ENCODE results near the gene VRK1.

The VRK1 gene

DNA sequence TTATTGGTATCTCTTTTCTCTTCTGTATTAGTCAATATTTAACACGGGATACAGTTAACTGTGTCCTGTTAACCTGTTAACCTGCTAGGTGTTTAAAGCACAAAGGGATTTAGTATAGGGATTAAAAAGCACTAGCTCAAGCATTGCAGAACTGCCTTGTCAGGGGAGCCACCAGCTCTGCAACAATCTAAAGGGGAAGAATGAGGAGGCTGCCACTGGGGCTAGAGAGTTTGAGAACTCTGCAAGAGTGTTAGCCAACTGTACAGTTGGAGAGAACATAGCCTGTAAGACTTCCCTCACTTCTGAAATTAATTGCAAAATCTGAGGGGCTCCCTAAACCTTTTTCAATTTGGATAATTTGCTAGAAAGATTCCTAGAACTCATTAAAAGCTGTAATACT is 6.5 kb upstream of the VRK1 start:
- no peak for DNase-seq (ENCODE audit: low read depth in 1 of 2, low spot score in 1 of 2)

DNA sequence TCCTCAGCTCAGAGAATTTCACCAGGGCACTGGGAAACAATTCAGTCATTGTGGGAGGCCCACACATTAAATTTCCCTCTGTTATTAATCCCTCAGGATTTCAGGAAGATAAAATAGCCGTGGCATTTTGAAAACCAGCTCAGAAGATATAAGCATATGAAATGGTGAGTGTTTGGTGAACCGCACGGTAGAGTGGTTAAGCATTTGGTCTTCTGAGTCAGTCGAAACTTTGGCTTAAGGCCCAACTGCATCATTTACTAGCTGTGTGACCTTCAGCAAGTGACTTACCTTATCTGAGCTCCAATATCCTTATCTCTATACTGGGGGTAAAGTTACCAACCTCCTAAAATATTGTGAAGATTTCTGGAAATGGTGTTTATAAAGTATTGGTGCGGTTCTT is 5.2 kb upstream of the VRK1 start:
- no peak for DNase-seq (ENCODE audit: low read depth in 1 of 2, low spot score in 1 of 2)

DNA sequence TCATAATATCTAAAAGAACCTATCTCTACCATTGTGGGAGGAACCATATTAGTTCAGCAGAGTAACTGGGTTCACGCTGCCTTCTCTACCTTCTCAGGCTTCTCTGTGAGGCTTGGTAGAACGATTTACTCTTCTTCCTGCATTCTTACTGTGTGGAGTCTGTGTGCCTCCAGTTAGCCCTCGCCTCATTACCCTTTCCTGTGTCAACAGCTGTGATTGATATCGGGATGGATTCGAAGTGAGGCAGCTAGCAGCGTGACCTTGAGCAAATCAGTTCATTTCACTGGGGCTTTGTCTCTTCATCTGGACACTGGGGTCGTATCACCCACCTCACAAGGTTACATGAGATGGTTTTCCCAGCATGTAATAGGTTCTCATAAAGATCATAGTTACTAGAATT is 4.6 kb upstream of the VRK1 start:
- DNase-seq (ENCODE audit: low read depth in 1 of 2, low spot score in 1 of 2), result no peak

DNA sequence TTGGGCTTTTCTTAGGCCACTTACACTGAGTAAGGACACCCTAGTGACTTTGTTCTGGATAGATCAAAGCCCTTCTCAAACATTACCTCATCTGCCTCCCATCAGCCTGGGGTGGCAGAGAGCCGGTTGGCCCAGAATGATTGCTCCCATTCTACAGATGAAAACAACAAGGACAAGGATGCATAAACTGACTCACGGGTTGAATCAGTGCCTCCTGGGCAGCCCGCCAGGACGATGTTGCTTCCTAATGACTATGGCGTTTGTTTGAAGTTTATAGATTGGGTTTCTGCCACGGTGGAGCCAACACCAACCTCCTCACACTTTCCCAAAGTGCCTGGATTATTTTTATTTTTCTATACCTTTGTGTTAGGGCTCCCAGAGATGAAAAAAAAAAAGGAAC is 3.6 kb upstream of the VRK1 start:
- no peak for DNase-seq (ENCODE audit: low read depth in 1 of 2, low spot score in 1 of 2)

DNA sequence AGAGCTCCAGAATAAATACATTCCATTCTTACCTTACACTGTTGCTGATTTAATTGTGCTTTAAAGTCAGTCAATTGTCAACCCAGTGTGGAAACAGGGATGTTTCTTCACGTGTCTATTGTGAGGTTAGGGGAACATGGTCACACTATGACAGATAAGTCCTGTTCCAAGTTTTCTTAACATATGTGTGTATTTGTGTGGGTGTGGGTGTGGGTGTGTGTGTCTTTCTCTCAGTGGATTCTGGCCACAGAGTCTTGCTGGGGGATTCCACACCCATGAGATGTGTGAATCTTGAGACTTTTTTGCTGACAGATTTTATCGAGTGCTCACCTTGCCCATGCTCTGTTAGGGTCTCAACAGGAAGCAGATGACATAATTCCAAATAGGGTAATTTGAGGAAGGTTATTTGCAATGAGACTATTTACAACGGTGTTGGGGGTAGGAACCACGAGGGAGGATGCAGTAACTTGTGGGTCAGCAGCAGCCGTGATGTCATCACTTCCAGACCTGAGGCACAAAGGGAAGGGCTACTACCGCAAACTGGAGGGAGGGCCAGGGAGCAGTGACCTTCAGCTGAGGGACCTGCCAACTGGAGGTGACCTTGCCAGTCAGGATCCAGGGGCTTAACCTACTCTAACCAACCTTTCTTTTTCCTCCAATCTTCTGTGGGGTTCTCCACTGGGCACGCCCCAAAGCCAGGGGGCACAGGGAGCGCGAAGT is 1.9 kb upstream of the VRK1 start:
- no peak for DNase-seq (ENCODE audit: low read depth in 1 of 2, low spot score in 1 of 2)

DNA sequence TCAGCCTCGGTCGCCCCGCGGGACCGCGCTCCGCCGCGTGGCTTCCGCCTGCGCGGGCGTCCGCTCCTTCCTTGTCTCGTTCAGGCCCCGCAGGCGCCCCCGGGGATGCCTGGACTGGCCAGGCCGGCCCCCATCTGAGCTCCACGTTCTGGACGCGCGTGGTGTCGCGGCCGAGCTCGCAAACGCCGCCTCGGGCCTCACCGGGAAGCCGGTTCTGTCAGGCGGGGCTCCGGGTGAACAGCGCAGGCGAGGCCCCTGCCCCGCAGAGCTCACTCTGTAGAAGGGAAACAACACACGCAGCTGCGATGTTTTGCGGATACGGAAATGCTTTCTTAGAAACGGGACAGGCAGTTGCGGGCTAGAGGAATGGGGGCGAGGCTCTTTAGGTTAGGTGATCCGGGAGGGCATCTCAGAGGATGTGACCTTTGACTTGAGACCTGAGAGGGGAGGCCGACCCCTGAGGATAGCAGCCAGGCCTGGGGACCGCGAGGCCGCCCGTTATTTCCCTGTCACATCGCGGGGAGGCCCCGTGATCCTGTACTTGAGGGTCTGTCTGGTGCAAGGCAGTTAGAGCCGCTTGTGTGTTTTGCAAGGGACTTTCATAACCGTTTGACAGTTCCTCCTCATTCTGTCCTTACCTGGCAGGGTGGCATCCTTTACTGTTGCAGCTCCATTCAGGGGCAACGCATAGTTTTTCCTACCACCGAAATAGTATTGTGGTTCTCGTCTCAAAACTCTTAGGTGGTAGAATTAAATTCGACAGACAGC is 584 bp downstream of the VRK1 start:
- DNase-seq (ENCODE audit: low read depth in 1 of 2, low spot score in 1 of 2), result peak; percentile 8 to 12

DNA sequence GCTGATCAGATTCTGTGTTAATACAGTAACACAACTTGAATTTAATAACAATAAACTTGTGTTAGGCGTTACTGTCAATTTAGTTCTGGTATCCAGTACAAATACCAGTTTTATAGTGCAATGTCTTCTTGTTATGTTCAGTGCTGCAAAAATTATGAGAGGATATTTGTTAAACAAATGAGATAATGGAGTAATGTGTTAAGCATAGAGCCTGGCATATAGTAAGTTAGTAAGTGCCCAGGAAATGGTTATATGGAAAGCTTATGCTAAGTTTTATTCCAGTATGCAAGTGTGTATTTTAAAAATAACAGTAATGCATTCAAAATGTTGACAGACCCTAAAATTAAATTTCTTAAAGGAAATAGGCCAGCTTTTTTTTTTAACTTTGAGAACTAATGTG is 1.8 kb downstream of the VRK1 start:
- DNase-seq (ENCODE audit: low read depth in 1 of 2, low spot score in 1 of 2), result no peak

DNA sequence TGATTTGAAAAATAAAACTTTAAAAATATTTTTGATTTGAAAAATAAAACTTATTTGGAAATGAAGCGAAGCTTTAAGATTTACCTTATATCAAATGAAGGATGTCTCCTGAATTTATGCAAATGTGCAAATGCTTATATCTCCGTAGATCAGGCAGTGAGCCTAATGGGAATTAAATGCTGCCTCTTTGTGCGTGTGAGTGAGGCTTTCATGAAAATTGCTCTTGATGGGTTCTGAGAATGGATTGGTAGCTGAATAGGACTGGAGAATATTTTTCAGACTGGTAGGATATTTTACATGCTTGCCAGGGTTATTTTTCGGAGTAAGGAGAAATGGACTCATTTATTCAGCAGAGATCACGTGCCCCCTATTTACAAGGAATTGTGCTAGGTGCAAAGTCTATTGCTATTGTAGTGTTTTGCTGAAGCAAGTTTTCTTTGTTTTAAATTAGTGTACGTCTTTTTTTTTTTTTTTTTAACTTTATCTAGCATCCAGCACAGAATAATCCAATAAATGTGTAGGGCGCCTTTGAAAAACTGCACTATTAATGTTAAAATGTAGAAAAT is 2.4 kb downstream of the VRK1 start:
- DNase-seq (ENCODE audit: low read depth in 1 of 2, low spot score in 1 of 2), result no peak

DNA sequence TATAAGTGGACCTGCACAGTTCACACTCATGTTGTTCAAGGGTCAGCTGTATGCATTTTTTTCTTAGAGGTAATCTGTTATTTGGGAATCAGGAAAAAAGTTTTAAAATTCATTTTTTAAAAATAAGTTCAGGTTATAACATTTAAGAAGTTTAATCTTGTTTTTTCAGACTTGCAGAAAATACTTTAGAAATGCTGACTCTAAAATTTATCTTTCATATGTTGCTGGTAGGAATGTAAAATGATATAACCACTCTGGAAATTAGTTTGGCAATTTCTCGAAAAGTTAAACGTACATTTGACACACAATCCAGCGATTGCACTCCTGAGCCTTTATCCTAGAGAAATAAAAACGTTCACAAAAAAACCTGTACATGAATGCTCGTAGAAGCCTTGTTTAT is 4.7 kb downstream of the VRK1 start:
- DNase-seq (ENCODE audit: low read depth in 1 of 2, low spot score in 1 of 2), result no peak

DNA sequence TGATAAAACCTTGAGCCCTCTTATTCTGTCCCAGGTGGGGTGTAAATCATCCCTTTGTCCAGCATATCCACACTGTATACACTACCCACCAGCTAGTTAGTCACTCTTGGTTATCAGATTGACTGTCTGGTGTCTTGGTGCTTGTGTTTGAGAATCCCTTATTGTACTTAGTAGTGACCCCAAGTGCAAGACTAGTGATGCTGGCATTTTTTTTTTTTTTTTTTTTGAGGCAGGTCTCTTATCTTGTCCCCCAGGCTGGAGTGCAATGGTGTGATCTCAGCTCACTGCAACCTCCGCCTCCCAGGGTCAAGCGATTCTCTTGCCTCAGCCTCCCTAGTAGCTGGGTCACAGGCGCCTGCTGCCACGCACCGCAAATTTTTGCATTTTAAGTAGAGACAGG is 5.8 kb downstream of the VRK1 start:
- no peak for DNase-seq (ENCODE audit: low read depth in 1 of 2, low spot score in 1 of 2)

DNA sequence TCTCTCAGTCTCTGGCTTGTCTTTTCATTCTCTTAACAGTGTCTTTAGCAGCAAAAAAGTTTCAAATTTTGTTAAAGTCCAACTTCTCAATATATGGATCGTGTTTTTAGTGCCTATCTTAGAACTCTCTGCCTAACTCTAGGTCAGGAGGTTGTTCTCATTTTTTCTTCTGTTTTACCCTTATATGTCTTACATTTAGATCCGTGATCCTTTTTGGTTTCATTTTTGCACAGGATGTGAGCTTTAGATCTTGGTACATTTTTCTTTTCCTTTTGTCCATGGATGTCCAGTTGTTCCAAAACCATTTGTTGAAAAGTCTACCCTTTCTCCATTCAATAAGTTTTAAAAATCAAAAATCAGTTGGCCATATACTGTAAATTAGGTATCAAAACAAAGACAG is 6.8 kb downstream of the VRK1 start:
- DNase-seq (ENCODE audit: low read depth in 1 of 2, low spot score in 1 of 2), result no peak

DNA sequence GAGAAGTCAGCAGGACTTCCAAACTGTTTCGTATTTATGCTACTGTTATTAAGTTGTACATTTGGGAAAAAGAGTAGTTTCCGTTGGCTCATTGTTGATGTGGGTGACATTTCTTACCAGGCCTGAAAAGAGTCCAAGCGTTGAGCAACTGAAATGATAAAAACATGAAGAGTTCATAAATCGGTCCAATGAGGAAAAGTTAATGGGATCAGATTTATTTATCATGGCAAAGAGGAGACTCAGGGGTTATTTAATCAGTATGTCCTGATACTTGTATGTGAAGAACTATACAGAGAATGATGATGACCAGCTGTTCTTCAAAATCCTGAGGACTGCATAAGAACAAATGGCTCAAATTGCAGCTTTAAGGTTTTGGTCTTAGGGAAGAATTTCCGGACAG is 7.7 kb downstream of the VRK1 start:
- no peak for DNase-seq (ENCODE audit: low read depth in 1 of 2, low spot score in 1 of 2)

DNA sequence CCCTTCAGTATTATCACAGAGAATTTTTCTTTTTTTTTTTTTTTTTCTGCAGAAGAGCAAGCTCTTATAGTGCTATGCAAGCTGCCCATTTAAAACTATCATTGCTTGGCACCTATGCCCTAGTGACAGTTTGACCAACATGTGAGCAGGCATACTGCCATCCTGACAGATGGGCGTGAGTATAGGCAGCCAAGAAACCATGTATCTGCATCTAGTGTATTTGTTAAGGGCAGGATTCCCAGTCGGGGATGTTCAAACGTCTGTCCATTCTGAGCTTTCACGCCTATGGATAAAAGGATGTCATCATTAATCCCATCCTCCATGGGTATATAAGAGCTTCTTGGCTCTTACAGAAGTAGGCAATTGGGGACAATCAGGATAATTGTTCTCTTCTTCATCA is 8.8 kb downstream of the VRK1 start:
- no peak for DNase-seq (ENCODE audit: low read depth in 1 of 2, low spot score in 1 of 2)

DNA sequence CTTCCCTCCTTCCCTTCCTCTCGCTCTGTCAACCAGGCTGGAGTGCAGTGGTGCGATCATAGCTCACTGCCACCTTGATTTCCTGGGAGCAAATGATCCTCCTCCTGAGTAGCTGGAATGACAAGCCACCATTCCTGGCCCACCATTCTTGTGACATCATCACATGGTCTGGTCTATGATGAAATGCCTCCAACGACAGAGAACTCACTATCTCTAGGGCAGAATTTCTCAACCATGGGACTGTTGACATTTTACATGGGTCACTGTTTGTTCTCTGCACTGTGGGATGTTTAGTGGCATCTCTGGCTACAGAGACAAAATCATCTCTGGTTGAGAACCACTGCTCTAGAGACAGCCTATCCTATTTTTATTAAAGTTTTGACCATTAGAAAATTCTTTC is 9.7 kb downstream of the VRK1 start:
- no peak for DNase-seq (ENCODE audit: low read depth in 1 of 2, low spot score in 1 of 2)

DNA sequence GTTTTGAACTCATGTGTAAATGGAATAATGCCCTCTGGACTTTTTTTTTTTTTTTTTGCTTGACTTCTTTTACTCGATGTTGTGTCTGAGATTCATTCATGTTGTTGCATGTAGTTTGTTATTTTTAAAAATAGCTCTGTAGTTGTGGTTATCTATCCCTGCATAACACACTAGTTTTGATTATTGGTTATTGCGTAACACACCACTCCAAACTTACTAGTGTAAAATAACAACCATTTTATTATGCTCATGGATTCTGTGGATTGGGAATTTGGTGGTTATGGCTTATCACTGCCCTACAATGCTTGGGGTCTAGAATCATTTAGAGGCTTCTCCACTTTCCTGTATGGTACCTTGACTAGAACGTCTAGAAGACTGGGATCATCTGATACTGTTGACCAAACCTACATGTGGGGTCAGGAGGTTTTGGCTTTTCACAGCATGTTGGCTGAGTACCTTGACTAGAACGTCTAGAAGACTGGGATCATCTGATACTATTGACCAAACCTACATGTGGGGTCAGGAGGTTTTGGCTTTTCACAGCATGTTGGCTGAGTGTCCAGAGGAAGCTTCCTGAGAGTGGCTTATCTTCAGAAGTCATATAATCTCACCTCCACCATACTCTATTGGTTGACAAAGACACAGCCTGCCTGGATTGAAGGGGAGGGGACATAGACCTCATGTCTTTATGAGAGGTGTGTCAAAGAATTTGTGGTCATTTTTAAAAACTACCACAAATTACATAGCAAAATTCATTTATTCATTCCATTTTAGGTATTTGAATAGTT is 11.6 kb downstream of the VRK1 start:
- DNase-seq (ENCODE audit: low read depth in 1 of 2, low spot score in 1 of 2), result no peak

DNA sequence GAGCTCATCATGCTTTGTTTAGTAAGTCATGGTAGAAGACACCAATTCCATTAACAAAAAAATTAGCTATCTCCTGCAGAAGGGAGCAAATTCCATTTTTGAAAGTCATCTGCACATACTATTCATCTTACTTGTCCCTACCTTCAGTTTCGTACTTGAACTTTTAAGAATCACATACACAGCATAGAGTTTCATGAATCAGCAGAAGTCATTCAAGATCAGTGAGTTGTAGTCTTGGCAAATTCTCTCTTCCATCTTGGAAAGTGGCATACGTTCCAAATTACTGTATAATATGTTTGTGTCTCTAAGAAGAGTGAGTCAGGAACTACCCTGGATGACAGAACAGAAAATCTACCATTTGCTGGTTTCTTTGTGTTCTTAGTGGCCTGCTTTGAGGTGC is 14.1 kb downstream of the VRK1 start:
- no peak for DNase-seq (ENCODE audit: low read depth in 1 of 2, low spot score in 1 of 2)

DNA sequence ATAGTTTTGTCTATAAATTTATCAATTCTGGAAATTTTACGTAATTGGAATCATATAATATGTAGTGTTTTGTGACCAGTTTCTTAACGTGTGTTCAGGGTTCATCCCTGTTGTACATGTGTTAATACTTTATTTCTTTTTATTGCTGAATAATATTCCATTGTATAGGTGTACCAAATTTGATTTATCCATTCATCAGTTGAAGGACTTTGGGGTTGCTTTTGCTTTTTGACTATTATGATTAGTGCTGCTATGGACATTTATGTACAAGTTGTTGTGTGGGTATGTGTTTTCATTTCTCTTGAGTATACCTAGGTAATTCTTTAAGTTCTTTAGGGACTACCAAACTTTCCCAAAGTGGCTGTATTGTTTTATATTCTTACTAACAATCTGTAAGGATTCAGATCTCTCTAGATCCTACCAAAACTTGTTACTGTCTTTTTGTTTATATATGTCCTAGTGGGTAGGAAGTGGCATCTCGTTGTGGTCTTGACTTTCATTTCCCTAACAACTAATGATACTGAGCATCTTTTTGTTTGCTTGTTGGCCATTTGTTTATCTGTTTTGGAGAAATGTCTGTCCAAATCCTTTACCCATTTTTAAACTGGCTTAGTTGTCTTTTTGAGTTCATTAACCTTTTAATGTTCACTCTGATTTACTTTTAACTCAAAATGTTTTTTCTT is 14.9 kb downstream of the VRK1 start:
- no peak for DNase-seq (ENCODE audit: low read depth in 1 of 2, low spot score in 1 of 2)

DNA sequence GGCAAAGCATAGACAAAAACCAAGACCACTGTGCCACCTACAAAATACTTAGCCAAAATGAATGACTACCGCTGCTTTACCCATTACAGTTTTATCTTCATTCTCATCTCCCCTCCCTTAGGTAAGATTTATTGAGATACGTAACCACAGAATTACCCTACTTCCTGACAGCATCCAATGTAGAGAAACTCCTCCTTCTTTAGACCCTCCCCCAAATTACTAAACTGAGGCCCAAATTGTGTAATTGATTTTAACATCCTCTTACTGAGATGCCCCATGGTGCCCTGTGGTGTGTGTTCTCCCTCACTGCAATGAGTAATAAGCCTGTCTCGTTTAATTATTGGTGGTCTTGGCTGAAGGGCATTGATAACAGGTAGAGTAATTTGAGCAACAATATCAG is 19.1 kb downstream of the VRK1 start:
- no peak for DNase-seq (ENCODE audit: low read depth in 1 of 2, low spot score in 1 of 2)

DNA sequence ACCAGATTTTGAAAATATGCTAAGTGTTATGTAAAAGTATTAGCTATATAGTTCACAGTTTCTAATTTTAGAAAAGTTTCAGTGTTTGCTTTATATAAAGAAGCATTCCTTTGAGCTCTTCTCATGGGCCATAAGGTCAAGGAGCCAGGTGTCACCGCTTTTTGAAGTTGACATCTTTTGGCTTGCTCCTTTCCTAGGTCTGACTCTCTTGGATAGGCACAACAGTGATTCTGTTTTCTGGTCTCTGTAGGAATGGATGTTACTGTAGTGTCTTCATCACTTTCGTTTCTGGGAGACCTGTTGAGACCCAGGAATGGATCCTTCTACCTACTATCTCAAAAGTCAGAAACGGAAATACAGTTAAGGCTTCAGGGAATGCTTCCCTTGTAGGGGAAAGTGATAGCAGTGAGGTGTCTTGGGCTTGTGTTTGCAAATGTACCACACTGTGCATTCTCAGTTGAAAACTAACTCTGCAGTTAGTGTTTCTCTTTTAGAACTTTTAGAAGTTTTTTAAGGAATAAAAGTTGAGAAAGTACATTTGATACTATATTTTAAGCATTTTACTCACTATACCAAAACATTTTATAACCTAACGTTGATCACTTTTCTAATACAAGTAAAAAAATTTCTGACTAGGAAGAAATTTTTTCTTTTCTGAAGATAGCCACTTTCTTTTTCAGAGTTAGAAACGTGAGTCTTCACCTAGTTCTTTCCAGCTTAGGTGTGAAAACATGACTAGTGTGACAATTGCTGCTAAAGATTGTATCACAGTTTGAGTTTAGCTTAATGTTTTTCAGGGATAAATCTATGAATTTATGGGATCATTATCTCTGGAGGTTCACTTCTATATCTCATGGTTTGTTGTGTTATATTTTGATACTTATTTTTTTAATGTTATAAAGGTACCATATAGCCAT is 20.8 kb downstream of the VRK1 start:
- DNase-seq (ENCODE audit: low read depth in 1 of 2, low spot score in 1 of 2), result no peak

DNA sequence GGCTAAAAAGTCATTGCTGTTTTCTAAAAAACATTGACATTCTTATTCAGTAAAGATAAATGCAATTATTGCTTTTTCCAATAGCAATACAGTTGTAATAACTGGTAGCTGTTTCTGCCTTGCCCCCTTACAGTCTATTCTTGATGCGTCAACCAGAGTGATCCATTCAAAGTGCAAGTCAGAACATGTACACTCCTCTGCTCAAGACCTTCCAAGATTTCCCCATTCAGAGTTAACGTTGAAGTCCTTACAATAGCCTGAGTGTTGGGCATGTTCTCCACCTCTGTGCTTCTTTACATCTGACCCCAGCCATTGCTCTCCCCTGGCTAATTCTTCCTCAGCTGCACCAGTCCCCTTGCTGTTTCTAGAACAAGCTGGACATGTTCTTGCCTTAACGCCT is 24.3 kb downstream of the VRK1 start:
- no peak for DNase-seq (ENCODE audit: low read depth in 1 of 2, low spot score in 1 of 2)
